GM20431 (cell line): Measurements from ENCODE around the gene TMPRSS12.
"Not testable (repeated sequence)": the region's sequence is repeated elsewhere in the genome, so short reads cannot be mapped to it uniquely, and the experiment has no call there.

Experiments
- in situ Hi-C: fragments of 300-500 bp; cut with MseI, MboI; formaldehyde crosslinking; loops from one replicate; pipeline ENCODE4 v1.15.0; 2020; ENCODE audit warnings: low sequenced_read_pairs; ENCODE audit not compliant: unreplicated experiment

Gene TMPRSS12

GRCh38 chr12:50924439-50925341, 82.0 kb downstream of the TMPRSS12 start:
- in situ Hi-C loops, result no loop called here

DNA sequence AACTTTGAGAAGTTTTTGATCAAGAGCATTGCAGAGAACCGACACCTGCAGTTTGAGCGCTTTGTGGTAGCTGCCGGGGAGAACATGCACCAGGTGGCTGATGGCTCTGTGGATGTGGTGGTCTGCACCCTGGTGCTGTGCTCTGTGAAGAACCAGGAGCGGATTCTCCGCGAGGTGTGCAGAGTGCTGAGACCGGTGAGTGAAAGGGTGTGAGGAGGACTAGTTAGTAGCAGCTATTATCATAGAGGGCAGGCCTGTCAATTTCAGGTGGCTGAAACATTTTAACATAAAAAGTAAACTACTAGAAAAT, 82.6 kb downstream of the TMPRSS12 start:
- in situ Hi-C loops, result no loop called here

DNA sequence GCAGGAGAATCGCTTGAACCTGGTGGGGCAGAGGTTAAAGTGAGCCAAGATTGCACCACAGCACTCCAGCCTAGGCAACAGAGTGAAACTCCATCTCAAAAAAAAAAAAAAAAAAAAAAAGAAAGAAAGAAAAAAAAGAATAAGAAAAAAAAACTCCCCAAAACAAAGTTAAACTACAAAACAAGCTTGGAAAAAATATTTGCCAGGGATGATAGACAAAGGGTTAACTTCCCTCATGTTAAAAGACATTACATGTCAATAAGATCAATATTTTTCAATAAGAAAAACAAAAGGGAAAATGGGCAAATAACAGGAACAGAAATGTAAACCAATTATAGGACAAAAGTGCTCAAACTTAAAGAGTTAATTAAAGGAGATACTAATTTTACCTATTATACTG, 83.2 kb downstream of the TMPRSS12 start:
- in situ Hi-C loops, result no loop called here

DNA sequence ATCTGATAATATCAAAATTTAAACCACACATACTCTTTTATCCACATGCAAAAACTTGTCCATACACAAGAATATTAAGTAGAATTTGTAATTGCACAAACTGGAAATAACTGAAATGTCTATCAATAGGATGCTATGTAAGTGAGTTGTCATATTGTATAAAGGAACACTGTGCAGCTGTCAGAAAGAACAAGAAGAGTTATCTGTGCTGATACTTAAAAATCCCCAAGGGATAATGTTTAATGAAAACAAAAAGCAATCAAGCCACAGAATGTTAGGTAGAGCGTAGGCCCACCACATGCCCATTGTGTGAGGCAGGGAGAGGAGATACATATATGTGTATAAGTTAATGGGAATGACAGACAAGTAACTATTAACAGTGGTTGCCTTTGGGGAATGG, 83.7 kb downstream of the TMPRSS12 start:
- in situ Hi-C loops, result no loop called here

DNA sequence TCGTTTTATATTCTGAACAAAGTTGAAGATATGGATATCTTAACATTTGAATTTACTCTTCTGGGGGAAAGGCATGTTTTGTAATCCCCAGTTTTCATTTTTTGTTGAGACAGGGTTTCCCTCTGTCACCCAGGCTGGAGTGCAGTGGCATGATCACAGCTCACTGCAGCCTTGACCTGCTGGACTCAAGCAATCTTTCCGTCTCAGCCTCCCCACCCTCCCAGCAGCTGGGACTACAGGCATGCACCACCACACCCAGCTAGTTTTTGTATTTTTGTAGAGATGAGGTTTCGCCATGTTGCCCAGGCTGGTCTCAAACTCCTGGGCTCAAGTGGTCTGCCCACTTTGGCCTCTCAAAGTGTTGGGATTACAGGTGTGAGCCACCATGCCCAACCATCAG, 84.2 kb downstream of the TMPRSS12 start:
- in situ Hi-C loops, result not testable (repeated sequence)

- in situ Hi-C loops, result no loop called here
These were observed 84.6 kb downstream of the TMPRSS12 start for GRCh38 chr12:50927356-50927755.

- in situ Hi-C loops, result no loop called here
These were observed 85.1 kb downstream of the TMPRSS12 start for GRCh38 chr12:50927766-50928224.

GRCh38 chr12:50928392-50928791, 85.7 kb downstream of the TMPRSS12 start:
- in situ Hi-C loops, result no loop called here

- in situ Hi-C loops, result no loop called here
These were observed 87.1 kb downstream of the TMPRSS12 start for GRCh38 chr12:50929831-50930230.

DNA sequence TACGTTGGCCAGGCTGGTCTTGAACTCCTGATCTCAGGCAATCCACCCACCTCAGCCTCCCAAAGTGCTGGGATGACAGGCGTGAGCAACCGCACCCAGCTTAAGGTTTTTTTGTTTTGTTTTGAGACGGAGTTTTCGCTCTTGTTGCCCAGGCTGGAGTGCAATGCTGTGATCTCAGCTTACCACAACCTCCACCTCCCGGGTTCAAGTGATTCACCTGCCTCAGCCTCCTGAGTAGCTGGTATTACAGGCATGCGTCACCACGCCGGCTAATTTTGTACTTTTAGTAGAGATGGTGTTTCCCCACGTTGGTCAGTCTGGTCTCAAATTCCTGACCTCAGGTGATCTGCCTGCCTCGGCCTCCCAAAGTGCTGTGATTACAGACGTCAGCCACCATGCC, 87.8 kb downstream of the TMPRSS12 start:
- in situ Hi-C loops, result not testable (repeated sequence)

GRCh38 chr12:50932787-50933280, 90.1 kb downstream of the TMPRSS12 start:
- in situ Hi-C loops, result no loop called here

DNA sequence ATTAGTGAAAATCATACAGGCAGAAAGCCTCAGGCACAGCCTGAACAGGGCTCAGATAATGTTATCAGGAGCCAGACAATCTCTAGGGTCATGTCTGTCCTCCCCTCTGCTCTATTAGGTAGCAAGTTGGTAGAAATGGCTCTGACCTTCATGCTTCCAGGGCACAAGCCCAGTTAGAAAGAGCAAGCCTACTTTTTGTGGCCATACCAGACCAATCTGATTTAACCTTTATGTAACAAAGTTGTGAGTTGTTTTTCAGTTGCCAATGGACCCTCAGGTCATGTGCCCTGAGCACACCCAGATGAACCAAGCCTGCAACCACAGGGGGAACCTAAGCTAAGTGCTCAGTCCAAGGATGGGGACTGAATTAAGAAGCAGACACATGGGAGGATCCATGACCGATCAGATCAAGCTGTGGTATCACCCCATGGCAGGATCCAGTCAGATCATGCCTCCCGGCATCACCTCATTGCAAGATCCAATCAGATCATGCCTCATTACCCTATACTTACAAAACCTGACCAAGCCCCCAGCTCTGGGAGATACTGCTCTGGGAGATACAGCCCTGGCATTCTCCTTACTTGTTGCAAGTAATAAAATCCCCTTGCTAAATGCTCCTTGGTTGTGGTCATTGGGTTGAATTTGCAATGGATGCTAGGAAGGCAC, 90.9 kb downstream of the TMPRSS12 start:
- in situ Hi-C loops, result no loop called here

- in situ Hi-C loops, result no loop called here
These were observed 91.7 kb downstream of the TMPRSS12 start for GRCh38 chr12:50934371-50934851.

- in situ Hi-C loops, result no loop called here
These were observed 92.5 kb downstream of the TMPRSS12 start for GRCh38 chr12:50934981-50935807.

DNA sequence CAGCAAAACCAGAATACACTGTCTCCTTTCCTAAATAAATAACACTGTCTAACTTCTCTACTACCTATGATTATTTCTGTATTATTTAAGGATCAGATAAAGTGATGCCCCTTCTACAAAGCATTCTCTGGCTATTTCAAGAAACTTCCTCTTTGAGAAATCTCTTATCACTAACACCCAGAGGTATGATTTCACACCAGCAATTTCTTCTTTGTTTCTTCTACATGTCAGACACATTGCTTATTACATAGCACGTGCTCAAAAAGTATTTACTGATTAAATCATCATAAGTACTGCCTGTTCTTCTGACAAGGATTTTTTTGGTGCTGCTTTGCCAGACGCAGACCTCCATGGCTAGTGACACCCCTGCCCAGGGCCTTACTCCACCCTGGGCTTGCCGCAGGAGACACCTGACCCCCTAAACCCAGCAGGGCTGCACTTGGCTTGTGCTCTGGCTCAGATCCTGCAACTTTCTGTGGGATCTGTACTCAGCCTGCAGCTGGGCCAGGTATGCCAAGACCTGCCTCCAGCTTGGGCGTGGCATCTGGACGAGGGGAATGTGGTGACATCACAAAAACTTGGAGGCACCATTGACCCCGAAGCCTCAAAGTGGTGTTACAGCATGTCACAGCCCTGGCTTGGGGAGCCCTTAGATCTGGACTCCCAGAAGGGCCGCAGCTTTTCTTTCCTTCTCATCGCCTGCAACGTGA, 94.2 kb downstream of the TMPRSS12 start:
- in situ Hi-C loops, result no loop called here
